Putamen (tissue), 1 donor: ENCODE data around the gene FAM9C.

Experiments
- DNase-seq: peaks from one replicate; pipeline ENCODE4 v3.0.0-alpha.2; 2016; ENCODE audit warnings: low spot score

FAM9C gene

GRCh38 chrX:13007519-13008188, 36.8 kb downstream of the FAM9C start:
- DNase-seq, result no peak

GRCh38 chrX:13005661-13006473, 38.6 kb downstream of the FAM9C start:
- DNase-seq, result no peak

- no peak for DNase-seq
These were observed 42.3 kb downstream of the FAM9C start for GRCh38 chrX:13001961-13002671.

GRCh38 chrX:13001097-13001496, 43.3 kb downstream of the FAM9C start:
- no peak for DNase-seq

GRCh38 chrX:13000301-13000811, 44.1 kb downstream of the FAM9C start:
- no peak for DNase-seq

DNA sequence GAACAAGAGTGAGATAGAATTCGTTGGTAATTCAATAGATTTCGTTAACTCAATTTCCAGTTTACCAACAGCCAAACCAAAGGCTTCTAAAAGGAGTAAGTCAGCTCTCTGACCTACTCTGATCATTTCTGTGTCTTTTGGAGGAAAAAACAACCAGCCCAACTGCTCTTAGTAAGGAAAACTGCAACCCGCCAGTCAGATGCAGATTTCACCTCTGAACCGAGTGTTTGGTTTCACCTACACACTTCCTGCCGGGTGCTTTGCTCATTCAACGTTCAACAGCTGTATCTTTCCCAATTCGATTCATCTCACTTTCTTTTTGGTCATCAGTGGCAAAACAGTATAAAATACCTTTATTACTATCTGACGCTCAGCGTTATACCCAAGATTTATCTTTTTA, 45.0 kb downstream of the FAM9C start:
- no peak for DNase-seq

DNA sequence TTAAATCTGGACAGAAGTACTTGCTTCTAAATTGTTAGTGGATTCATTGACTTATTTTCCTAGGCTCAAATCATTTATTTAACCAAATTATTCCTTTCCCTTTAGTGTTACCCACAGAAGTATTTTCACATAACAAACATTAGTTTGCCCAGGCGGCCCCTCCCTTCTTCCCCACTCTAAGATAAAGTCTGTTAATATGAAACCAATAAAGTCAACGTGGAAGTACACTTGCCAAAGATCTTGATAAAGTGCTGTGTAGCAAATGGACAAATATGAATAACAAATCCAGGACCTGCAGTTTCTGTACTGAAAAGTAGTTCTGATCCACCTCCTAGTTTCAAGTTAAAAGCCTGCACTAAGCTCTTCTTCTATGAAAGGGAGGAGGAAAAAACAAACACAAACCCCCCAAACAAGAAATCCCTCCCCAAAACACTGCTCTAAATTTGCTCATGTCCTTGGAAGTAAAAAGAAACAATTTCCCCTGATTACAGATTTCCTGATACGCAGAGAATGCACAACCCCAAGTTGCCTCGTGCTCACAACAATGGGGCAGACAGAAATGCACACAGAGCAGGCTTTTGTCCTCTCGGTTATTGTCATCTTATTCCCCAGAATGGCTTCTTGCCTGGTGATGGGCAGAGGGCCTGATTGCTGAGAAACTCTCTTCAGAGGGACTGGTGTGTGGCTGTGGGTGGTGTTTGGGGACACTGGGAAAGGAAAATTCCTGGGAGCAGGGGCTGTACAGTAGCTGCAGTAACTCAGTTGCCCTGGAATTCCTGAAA, 46.3 kb downstream of the FAM9C start:
- DNase-seq, result peak; percentile 87

DNA sequence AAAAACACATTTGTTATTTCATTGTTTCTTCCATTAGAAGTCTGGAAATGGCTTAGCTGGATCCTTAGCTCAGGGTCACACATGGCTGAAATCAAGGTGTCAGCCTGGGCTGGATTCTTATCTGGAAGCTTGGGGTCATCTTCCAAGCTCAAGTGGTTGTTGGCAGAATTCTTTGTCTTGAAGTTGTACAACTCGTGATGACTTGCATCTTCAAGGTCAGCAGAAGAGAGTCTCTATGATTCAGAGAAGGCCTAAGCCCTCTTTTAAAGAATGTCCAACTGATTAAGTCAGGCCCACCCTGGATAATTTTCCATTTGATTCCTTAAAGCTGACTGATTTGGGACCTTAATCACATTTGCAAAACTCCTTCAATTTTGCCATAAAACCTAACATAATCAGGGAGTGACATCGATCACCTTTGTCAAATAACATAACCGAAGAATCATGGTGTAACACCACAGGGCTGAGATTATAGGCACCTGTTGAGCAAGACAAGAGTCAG, 47.4 kb downstream of the FAM9C start:
- DNase-seq, result no peak

DNA sequence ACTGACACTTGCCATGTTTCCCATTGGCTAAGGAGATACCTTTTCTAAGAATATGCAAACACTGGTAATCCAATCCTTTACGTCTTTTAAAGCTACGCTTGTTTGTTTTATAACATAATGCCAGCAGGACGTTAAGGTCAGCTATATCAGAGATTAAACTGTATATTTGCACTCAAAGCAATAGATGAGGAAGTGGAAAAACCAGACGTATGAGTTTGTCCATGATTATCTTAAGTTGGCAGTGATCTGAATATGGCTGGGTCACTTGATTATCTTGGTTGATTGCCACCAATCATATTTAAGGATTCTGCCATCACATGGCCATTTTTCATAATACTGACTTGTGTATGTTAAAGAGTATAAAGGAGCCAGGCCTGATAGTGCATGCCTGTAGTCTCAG, 50.1 kb downstream of the FAM9C start:
- DNase-seq, result no peak

- DNase-seq, result no peak
These were observed 50.6 kb downstream of the FAM9C start for GRCh38 chrX:12993826-12994225.

- DNase-seq, result no peak
These were observed 51.8 kb downstream of the FAM9C start for GRCh38 chrX:12992544-12993118.

DNA sequence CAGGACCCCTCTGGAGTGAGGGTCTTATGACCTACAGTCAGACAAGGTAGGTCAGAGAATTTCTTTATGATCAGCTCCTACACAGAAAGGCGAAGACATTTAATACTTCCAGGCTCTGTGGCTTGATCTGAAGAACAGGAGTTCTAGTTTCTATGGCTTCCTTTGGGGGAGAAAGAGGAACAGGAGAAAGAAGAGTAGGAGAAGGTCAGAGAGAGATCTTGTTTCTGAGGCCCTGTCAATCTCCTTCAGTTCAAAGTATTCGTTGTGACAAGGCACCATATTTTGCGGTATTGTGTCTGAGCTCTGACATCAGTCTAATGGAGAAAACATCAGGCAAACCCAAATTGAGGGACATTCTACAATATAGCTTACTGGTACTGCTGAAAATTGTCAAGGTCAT, 52.8 kb downstream of the FAM9C start:
- no peak for DNase-seq

DNA sequence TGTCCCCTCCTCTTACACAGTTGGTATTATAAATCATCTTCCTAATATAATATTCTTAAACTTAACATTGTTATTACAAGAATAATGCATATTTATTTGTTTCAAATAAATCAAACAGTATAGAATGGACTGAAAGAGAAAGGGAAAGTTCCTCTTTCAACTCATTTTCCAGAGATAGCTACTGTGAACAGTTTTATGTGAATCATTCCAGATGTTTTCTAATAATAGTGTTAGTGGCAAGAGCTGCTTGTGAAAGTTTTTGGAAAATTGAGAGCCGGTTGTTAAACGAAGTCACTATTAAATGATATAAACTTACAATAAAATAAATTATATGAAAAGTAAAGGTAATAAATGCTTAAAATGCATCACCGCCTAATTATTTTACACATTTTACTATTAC, 55.0 kb downstream of the FAM9C start:
- no peak for DNase-seq

- no peak for DNase-seq
These were observed 55.6 kb downstream of the FAM9C start for GRCh38 chrX:12988797-12989196.

GRCh38 chrX:12987900-12988594, 56.4 kb downstream of the FAM9C start:
- DNase-seq, result no peak

DNA sequence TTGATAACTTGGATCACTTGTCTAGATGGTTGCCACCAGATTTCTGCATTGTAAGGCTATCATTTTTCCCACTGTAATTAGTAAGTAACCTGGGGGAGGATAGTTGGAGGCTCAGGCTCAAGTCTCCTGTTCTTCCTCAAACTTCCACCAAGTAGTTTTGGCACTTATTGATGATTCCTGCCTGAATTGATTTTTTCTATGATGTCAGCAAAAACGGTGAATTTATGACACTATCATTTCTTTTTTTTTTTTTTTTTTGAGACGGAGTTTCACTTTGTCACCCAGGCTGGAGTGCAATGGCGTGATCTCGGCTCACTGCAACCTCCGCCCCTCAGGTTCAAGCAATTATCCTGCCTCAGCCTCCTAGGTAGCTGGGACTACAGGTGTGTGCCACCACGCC, 57.1 kb downstream of the FAM9C start:
- no peak for DNase-seq

- no peak for DNase-seq
These were observed 57.5 kb downstream of the FAM9C start for GRCh38 chrX:12986886-12987285.

DNA sequence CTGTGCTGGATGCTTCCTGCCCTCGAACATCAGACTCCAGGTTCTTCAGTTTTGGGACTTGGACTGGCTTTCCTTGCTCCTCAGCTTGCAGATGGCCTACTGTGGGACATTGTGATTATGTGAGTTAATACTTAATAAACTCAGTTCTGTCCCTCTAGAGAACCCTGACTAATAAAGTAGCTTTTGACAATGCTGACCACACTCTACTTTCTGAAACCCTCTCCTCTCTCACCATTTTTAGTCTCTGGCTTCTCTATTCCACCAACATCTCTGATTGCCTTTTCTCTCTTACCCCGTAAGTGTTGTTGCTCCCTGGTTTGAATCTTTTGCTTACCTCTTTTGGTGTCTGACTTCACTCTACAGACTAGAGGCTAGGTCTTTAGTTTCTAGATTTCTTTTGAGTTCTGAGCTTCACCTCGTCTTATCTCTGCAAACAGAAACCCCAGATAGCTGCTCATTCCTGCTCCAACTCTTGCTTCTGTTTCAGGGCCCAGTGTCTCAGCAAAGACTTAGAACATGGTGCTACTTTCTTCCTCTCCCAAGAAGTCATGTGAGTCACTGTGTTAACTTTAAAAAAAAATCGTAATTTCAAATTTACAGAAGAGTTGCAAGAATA, 58.1 kb downstream of the FAM9C start:
- DNase-seq, result no peak
